Measurements from ENCODE around the gene FCHO1. TPM values are rescaled to one million over a fixed set of nuclear protein-coding genes. Genes with fewer than 3 reads are reported as not detected.
A peak's percentile ranks its signal among the peaks of the same experiment; 100 is the strongest.
"Not testable (repeated sequence)": the region's sequence is repeated elsewhere in the genome, so short reads cannot be mapped to it uniquely, and the experiment has no call there.

FCHO1 gene
- total and polyA plus RNA-seq, 2 experiments from 2014 or later, result 18.5 to 42.3 TPM

- not testable (repeated sequence) for H3K79me2 ChIP-seq (replicated peaks; ENCODE audit: insufficient read depth); H4K20me1 ChIP-seq (replicated peaks; ENCODE audit: insufficient read depth); H3K36me3 ChIP-seq (ENCODE audit: insufficient read depth); ATAC-seq; H3K4me1 ChIP-seq (ENCODE audit: insufficient read depth); H3F3A ChIP-seq (replicated peaks; ENCODE audit: low read depth); H3K9me3 Mint-ChIP-seq; H3K27ac Mint-ChIP-seq; H3K4me3 ChIP-seq; H3K4me3 Mint-ChIP-seq; H3K9me2 ChIP-seq (ENCODE audit: insufficient read depth); H3K27me3 Mint-ChIP-seq (ENCODE audit: insufficient read depth, low read depth, poor library complexity); H3K27me3 ChIP-seq (ENCODE audit: insufficient read depth); H3K27ac ChIP-seq (ENCODE audit: low read depth); H2AFZ ChIP-seq; DNase-seq (ENCODE audit: low spot score)
- Mint-ChIP-seq H3K4me1 (peaks cover 13% of the 10 kb centered on the region; the same call in 2 of the 3 replicates), H3K36me3 (ENCODE audit: low read depth) (peaks cover 17% of the 10 kb centered on the region)
- H3K4me2 ChIP-seq, result 0 out of 2 replicates have a peak overlapping the region, but pooled peaks have one; percentile 34
Measured at GRCh38 chr19:17783721-17784120, 32.4 kb downstream of the FCHO1 start.

DNA sequence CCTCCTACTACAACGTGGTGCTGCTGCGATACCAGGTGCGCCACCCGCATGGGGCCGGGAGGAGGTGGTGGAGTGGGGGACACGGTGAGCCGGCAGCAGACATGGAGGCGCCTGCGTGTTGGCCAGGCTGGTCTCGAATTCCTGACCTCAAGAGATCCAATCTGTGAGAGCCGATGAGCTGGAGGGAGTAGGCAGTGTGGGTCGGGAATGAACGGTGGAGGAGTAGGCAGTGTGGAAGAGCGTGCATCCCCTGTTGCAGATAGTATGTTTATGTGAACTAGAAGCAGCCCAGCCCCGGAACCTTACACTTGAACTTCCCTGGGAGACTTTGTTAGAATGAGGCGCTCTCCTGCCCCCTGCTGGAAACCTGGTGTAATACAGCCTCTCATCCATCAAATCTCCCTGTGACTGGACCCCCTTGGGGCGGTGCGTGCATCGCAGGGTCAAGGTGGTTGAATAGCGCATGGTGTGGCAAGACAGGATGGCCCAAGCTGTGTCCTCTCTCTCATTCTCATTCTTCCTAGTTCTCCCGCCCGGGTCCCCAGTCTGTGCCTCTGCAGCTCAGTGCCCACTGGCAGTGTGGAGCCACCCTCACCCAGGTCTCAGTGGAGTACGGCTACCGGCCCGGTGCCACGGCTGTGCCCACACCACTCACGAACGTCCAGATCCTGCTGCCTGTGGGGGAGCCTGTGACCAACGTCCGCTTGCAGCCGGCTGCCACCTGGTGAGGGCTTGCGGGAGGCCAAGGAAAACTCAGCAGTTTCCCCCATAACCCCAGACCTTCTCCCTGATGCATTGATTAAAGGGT lies 33.1 kb downstream of the FCHO1 start:
- Histone ChIP-seq H3K4me2 (0 out of 2 replicates have a peak overlapping the region, but pooled peaks have one; percentile 34), H3K79me2 (replicated peaks; ENCODE audit: insufficient read depth) (no peaks in the 10 kb centered on the region), H3K27me3 (ENCODE audit: insufficient read depth) (no peaks in the 10 kb centered on the region), H3K9me2 (ENCODE audit: insufficient read depth) (no peaks in the 10 kb centered on the region), H3K4me3 (no peak overlapping the region), H3F3A (replicated peaks; ENCODE audit: low read depth) (0 out of 2 replicates have a peak, but pooled peaks cover 5% of the 10 kb centered on the region), H2AFZ (no peak overlapping the region), H3K27ac (ENCODE audit: low read depth) (no peak overlapping the region), H3K4me1 (ENCODE audit: insufficient read depth) (no peaks in the 10 kb centered on the region), H4K20me1 (replicated peaks; ENCODE audit: insufficient read depth) (no peaks in the 10 kb centered on the region; the same call in 1 of the 2 replicates), H3K36me3 (ENCODE audit: insufficient read depth) (no peaks in the 10 kb centered on the region; the same call in 1 of the 2 replicates)
- TF ChIP-seq CREB1 (CRISPR knock-in tag; IDR thresholded peaks at IDR 0.05; ENCODE audit: low read depth), result no peak
- TF ChIP-seq POLR2AphosphoS5 (IDR thresholded peaks at IDR 0.05; ENCODE audit: low read depth), result no peak
- TF ChIP-seq CTCF (conservative IDR thresholded peaks at IDR 0.05; ENCODE audit: low read depth in 2 of 2), result peak; percentile 81 to 90
- TF ChIP-seq ZNF331 (CRISPR knock-in tag; IDR thresholded peaks at IDR 0.05; ENCODE audit: low read depth), result no peak
- no peak for TF ChIP-seq EZH2 (IDR thresholded peaks at IDR 0.05; ENCODE audit: low read depth, unreplicated experiment)
- ATAC-seq, result peak; percentile 70
- peak; percentile 94 for DNase-seq (ENCODE audit: low spot score)
- Mint-ChIP-seq H3K36me3 (ENCODE audit: low read depth) (peaks cover 17% of the 10 kb centered on the region), H3K27ac (no peak overlapping the region), H3K9me3 (no peaks in the 10 kb centered on the region), H3K4me1 (peaks cover 8% of the 10 kb centered on the region; the same call in 2 of the 3 replicates), H3K27me3 (ENCODE audit: insufficient read depth, low read depth, poor library complexity) (peaks cover 2% of the 10 kb centered on the region), H3K4me3 (no peak overlapping the region; the same call in 2 of the 3 replicates)

- ATAC-seq, result no peak
- TF ChIP-seq NANOG (IDR thresholded peaks at IDR 0.05; ENCODE audit: borderline replicate concordance) (no peak), POLR2AphosphoS5 (IDR thresholded peaks at IDR 0.05; ENCODE audit: low read depth) (no peak)
Measured at GRCh38 chr19:17787274-17787913, 36.1 kb downstream of the FCHO1 start.

More at GRCh38 chr19:17787274-17787913, 36.1 kb downstream of the FCHO1 start:
- peaks cover 5% of the 10 kb centered on the region for H3K27me3 Mint-ChIP-seq (ENCODE audit: insufficient read depth, low read depth, poor library complexity)
- Histone ChIP-seq H3K4me1 (ENCODE audit: insufficient read depth) (no peaks in the 10 kb centered on the region), H3K27me3 (ENCODE audit: insufficient read depth) (no peaks in the 10 kb centered on the region), H3K79me2 (replicated peaks; ENCODE audit: insufficient read depth) (no peaks in the 10 kb centered on the region), H2AFZ (no peak overlapping the region), H3K9me2 (ENCODE audit: insufficient read depth) (no peaks in the 10 kb centered on the region), H3K36me3 (ENCODE audit: insufficient read depth) (no peaks in the 10 kb centered on the region; the same call in 1 of the 2 replicates), H4K20me1 (replicated peaks; ENCODE audit: insufficient read depth) (no peaks in the 10 kb centered on the region; the same call in 1 of the 2 replicates), H3K4me3 (no peak overlapping the region), H3F3A (replicated peaks; ENCODE audit: low read depth) (0 out of 2 replicates have a peak, but pooled peaks cover 5% of the 10 kb centered on the region), H3K4me2 (no peak overlapping the region), H3K27ac (ENCODE audit: low read depth) (no peak overlapping the region)
- H3K4me1 Mint-ChIP-seq, result peaks cover 15% of the 10 kb centered on the region
- H3K27ac Mint-ChIP-seq, result no peak overlapping the region
- no peaks in the 10 kb centered on the region for H3K9me3 Mint-ChIP-seq
- no peak for DNase-seq (ENCODE audit: low spot score)
- H3K36me3 Mint-ChIP-seq (ENCODE audit: low read depth), result peaks cover 15% of the 10 kb centered on the region
- no peak overlapping the region for H3K4me3 Mint-ChIP-seq

Measured in GM23338 (cell line).